Lower lobe of right lung (tissue), 2 donors: ENCODE data around the gene LUC7L. TPM values are rescaled to one million over a fixed set of nuclear protein-coding genes. Genes with fewer than 3 reads are reported as not detected.

ENCODE experiments used
- ATAC-seq, 2 donors: fragments of 200-7000 bp; cut with Tn5 transposase; one replicate each; pipeline ENCODE4 v1.9.1; 2020 to 2022; ENCODE audit warnings: mild to moderate bottlenecking in 2 of 2, moderate library complexity in 2 of 2
- DNase-seq: peaks from one replicate; pipeline ENCODE4 v3.0.0-alpha.2; 2020
- H3K27ac ChIP-seq: fragments of 200-600 bp; one replicate; pipeline ENCODE4 v1.8.0; 2022
- H3K27me3 ChIP-seq: fragments of 200-600 bp; one replicate; pipeline ENCODE4 v1.8.0; 2022; ENCODE audit warnings: low read depth
- H3K36me3 ChIP-seq: fragments of 200-600 bp; one replicate; pipeline ENCODE4 v1.8.0; 2022; ENCODE audit warnings: mild to moderate bottlenecking
- H3K4me1 ChIP-seq: fragments of 200-600 bp; one replicate; pipeline ENCODE4 v1.8.0; 2022
- H3K4me3 ChIP-seq: fragments of 200-600 bp; one replicate; pipeline ENCODE4 v1.8.0; 2022; ENCODE audit warnings: mild to moderate bottlenecking
- H3K9me3 ChIP-seq: fragments of 200-600 bp; one replicate; pipeline ENCODE4 v1.8.0; 2022
- CTCF ChIP-seq: fragments of 200-600 bp; IDR thresholded peaks from one replicate; pipeline ENCODE4 v1.8.0; 2022; ENCODE audit warnings: antibody characterized with exemption, mild to moderate bottlenecking
- intact Hi-C: fragments of 100-400 bp; cut with DNase I; formaldehyde crosslinking; loops from one replicate; pipeline ENCODE4 v1.11.0; 2022
- total RNA-seq: library from RNA; stranded (reverse); fragmentation: NEBNext Ultra II Directional; extraction: Animal tissue kit (Norgen Biotek cat#: 25700); gene quantifications from one replicate; pipeline ENCODE4 v1.2.1, GENCODE V29; 2021
- donor health status: DM: no; HTN: yes; CAD: no; lungs with severe emphysema.

LUC7L gene
- total RNA-seq, 1 donor from 2014 or later: 70.9 TPM

- Histone ChIP-seq H3K36me3 (peaks cover 100% of the 10 kb centered on the region), H3K9me3 (no peaks in the 10 kb centered on the region), H3K4me3 (no peak overlapping the region), H3K4me1 (no peaks in the 10 kb centered on the region), H3K27ac (no peak overlapping the region), H3K27me3 (no peaks in the 10 kb centered on the region)
- no peak for DNase-seq
- intact Hi-C loops: no loop called here
- no peak for TF ChIP-seq CTCF
- no peak for ATAC-seq
Measured at GRCh38 chr16:194516-194915, 34.7 kb downstream of the LUC7L start.

GRCh38 chr16:193441-193840, 35.8 kb downstream of the LUC7L start:
- no peaks in the 10 kb centered on the region for H3K27me3 ChIP-seq
- H3K36me3 ChIP-seq: peaks cover 100% of the 10 kb centered on the region
- H3K27ac ChIP-seq: no peak overlapping the region
- no peaks in the 10 kb centered on the region for H3K9me3 ChIP-seq
- H3K4me3 ChIP-seq: no peak overlapping the region
- intact Hi-C loops: no loop called here
- DNase-seq (no peak), ATAC-seq (no peak)
- TF ChIP-seq CTCF: no peak
- H3K4me1 ChIP-seq: no peaks in the 10 kb centered on the region

- no peaks in the 10 kb centered on the region for H3K27me3 ChIP-seq
- no peaks in the 10 kb centered on the region for H3K9me3 ChIP-seq
- H3K27ac ChIP-seq: no peak overlapping the region
- peaks cover 100% of the 10 kb centered on the region for H3K36me3 ChIP-seq
- TF ChIP-seq CTCF: no peak
- ATAC-seq: no peak
- intact Hi-C loops: no loop called here
- no peaks in the 10 kb centered on the region for H3K4me1 ChIP-seq
- H3K4me3 ChIP-seq: no peak overlapping the region
- no peak for DNase-seq
Measured at GRCh38 chr16:192686-193085, 36.6 kb downstream of the LUC7L start.

- H3K4me3 ChIP-seq: no peak overlapping the region
- H3K27me3 ChIP-seq: no peaks in the 10 kb centered on the region
- no peaks in the 10 kb centered on the region for H3K9me3 ChIP-seq
- DNase-seq (no peak), ATAC-seq (no peak)
- intact Hi-C loops: no loop called here
- peaks cover 97% of the 10 kb centered on the region for H3K36me3 ChIP-seq
- TF ChIP-seq CTCF: no peak
- H3K4me1 ChIP-seq: no peaks in the 10 kb centered on the region
- H3K27ac ChIP-seq: no peak overlapping the region
Measured at GRCh38 chr16:191831-192230, 37.4 kb downstream of the LUC7L start.

- H3K36me3 ChIP-seq: peaks cover 76% of the 10 kb centered on the region
- peak; percentile 22 to 27 for ATAC-seq
- no peaks in the 10 kb centered on the region for H3K9me3 ChIP-seq
- TF ChIP-seq CTCF: no peak
- H3K27me3 ChIP-seq: no peaks in the 10 kb centered on the region
- no peak overlapping the region for H3K27ac ChIP-seq
- DNase-seq: no peak
- intact Hi-C loops: no loop called here
- no peaks in the 10 kb centered on the region for H3K4me1 ChIP-seq
- H3K4me3 ChIP-seq: no peak overlapping the region
Measured at GRCh38 chr16:189604-190186, 39.6 kb downstream of the LUC7L start.

GRCh38 chr16:188674-189073, 40.6 kb downstream of the LUC7L start:
- H3K36me3 ChIP-seq: peaks cover 66% of the 10 kb centered on the region

More at GRCh38 chr16:188674-189073, 40.6 kb downstream of the LUC7L start:
- H3K27me3 ChIP-seq: no peaks in the 10 kb centered on the region
- intact Hi-C loops: no loop called here
- ATAC-seq (no peak), DNase-seq (no peak)
- no peak for TF ChIP-seq CTCF
- no peaks in the 10 kb centered on the region for H3K9me3 ChIP-seq
- no peaks in the 10 kb centered on the region for H3K4me1 ChIP-seq
- H3K27ac ChIP-seq: no peak overlapping the region
- H3K4me3 ChIP-seq: no peak overlapping the region
